K562 (cell line): ENCODE data around the gene STC2. TPM values are rescaled to one million over a fixed set of nuclear protein-coding genes. Genes with fewer than 3 reads are reported as not detected.

Source experiments
- AFF1 ChIP-seq, 2 experiments: fragments of 450-650 bp; IDR thresholded peaks; 2 replicates each; pipeline ENCODE4 v1.6.1; 2018; ENCODE audit warnings: mild to moderate bottlenecking in 2 of 2, low read depth in 1 of 2; ENCODE audit not compliant: partially characterized antibody in 2 of 2
- AFF4 ChIP-seq: sonication (generic); formaldehyde crosslinking; IDR thresholded peaks from 2 replicates; pipeline ENCODE4 v1.8.0; 2023; ENCODE audit warnings: mild to moderate bottlenecking, missing genetic modification reagents
- DEAF1 ChIP-seq: fragments of 450-650 bp; formaldehyde crosslinking; IDR thresholded peaks from 2 replicates; pipeline ENCODE4 v1.4.0; 2020; ENCODE audit warnings: mild to moderate bottlenecking, moderate library complexity
- GABPA ChIP-seq: fragments of 200-800 bp; sonication (Bioruptor generic); conservative IDR thresholded peaks from 2 replicates; pipeline ENCODE4 v1.6.1; 2016; ENCODE audit warnings: low read depth, missing genetic modification characterization, missing compliant biosample characterization
- GABPB1 ChIP-seq: sonication (generic); formaldehyde crosslinking; IDR thresholded peaks from 2 replicates; pipeline ENCODE4 v1.8.0; 2022; ENCODE audit warnings: mild to moderate bottlenecking, missing genetic modification reagents
- HMBOX1 ChIP-seq: sonication (generic); IDR thresholded peaks from 2 replicates; pipeline ENCODE4 v1.6.1; 2016
- MAFG ChIP-seq: fragments of 450-650 bp; conservative IDR thresholded peaks from 2 replicates; pipeline ENCODE4 v1.6.1; 2016; ENCODE audit warnings: missing genetic modification characterization, missing compliant biosample characterization
- MED1 ChIP-seq: sonication (generic); formaldehyde crosslinking; IDR thresholded peaks from 2 replicates; pipeline ENCODE4 v1.8.1; 2023; ENCODE audit warnings: missing genetic modification reagents, borderline replicate concordance
- SAFB ChIP-seq: fragments of 200-400 bp; formaldehyde crosslinking; IDR thresholded peaks from 2 replicates; pipeline ENCODE4 v1.6.1; 2017; ENCODE audit warnings: low read depth, low read length, borderline replicate concordance
- SRSF7 ChIP-seq: fragments of 200-400 bp; formaldehyde crosslinking; optimal IDR thresholded peaks from 2 replicates; pipeline ENCODE3; 2017; ENCODE audit warnings: mild to moderate bottlenecking, low read depth, low read length
- STAT5B ChIP-seq: fragments of 250-450 bp; sonication (Bioruptor Pico); IDR thresholded peaks from 2 replicates; pipeline ENCODE4 v1.8.0; 2021; ENCODE audit warnings: mild to moderate bottlenecking, inconsistent platforms
- XRCC4 ChIP-seq: IDR thresholded peaks from one replicate; pipeline ENCODE4 v1.6.1; 2011; ENCODE audit not compliant: insufficient read depth, insufficient read length; ENCODE audit errors: extremely low read depth
- ZC3H11A ChIP-seq: IDR thresholded peaks from 2 replicates; pipeline ENCODE4 v1.6.1; 2012; ENCODE audit warnings: low read depth, low read length, improper control_type of control experiment
- ZNF174 ChIP-seq: fragments of 250-450 bp; sonication (Bioruptor Pico); IDR thresholded peaks from 2 replicates; pipeline ENCODE4 v1.4.0; 2020; ENCODE audit warnings: mild to moderate bottlenecking
- ZNF253 ChIP-seq: fragments of 250-450 bp; sonication (Bioruptor Pico); conservative IDR thresholded peaks from 2 replicates; pipeline ENCODE4 v1.6.1; 2021; ENCODE audit warnings: mild to moderate bottlenecking
- ZNF785 ChIP-seq: fragments of 250-450 bp; sonication (Bioruptor Pico); IDR thresholded peaks from 2 replicates; pipeline ENCODE4 v1.4.0; 2020; ENCODE audit warnings: mild to moderate bottlenecking
- polyA plus RNA-seq, 8 experiments: library from polyadenylated mRNA; depleted of rRNA in 4 of 8; stranded (reverse) in 5 of 8; unstranded in 3 of 8; fragments of >200 nt; fragmentation: Nextera tagmentation in 2 of 8; fragmentation: Illumina TruSeq in 1 of 8; extraction: Ambion mirVana in 2 of 8; extraction: Trizol in 1 of 8; gene quantifications; 2 replicates each; pipeline versions ENCODE4 v1.2.1 to v1.2.3, GENCODE V29; 2011 to 2014; ENCODE audit warnings: inconsistent platforms in 1 of 8, missing spikeins in 1 of 8
- total RNA-seq, 7 experiments: library from RNA; depleted of rRNA in 6 of 7; stranded (reverse); fragments of >200 nt in 6 of 7; fragmentation: Illumina TruSeq in 2 of 7; extraction: Trizol in 2 of 7; gene quantifications; 2 replicates each; pipeline versions ENCODE4 v1.2.1 to v1.2.3, GENCODE V29; 2011 to 2021; ENCODE audit warnings: low replicate concordance in 1 of 7

Gene STC2
- total and polyA plus RNA-seq, 9 of the 15 experiments (the other 6 are each of a cell fraction or from before 2014, with no cell fraction given) = 0.62 to 31.7 (median 7.4) TPM

- TF ChIP-seq AFF1 (IDR thresholded peaks at IDR 0.05; ENCODE audit: low read depth in 1 of 2, partially characterized antibody in 2 of 2) (peak in 1 of 2 experiments; percentile 32), SRSF7 (no peak), ZNF785 (CRISPR knock-in tag) (no peak), MED1 (CRISPR knock-in tag) (no peak), GABPB1 (CRISPR knock-in tag) (no peak; the same call in 1 of the 2 replicates), DEAF1 (CRISPR knock-in tag) (no peak), ZNF174 (no peak), HMBOX1 (no peak), GABPA (no peak), STAT5B (CRISPR knock-in tag) (no peak), AFF4 (CRISPR knock-in tag) (no peak; the same call in 1 of the 2 replicates), ZC3H11A (no peak), MAFG (tag) (no peak), ZNF253 (no peak), SAFB (no peak), XRCC4 (no peak)
Measured at GRCh38 chr5:173327948-173328843, at the start of gene STC2 (continued).
